Measurements from ENCODE around the gene ITPR2. TPM values are rescaled to one million over a fixed set of nuclear protein-coding genes. Genes with fewer than 3 reads are reported as not detected.

The ITPR2 gene
- total RNA-seq, 1 donor: 19.2 TPM

GRCh38 chr12:26651036-26651435, 182.0 kb downstream of the ITPR2 start:
- no peaks in the 10 kb centered on the region for H3K27me3 ChIP-seq (ENCODE audit: insufficient read depth, low read length)
- no peaks in the 10 kb centered on the region for H3K79me2 ChIP-seq (ENCODE audit: insufficient read depth, low read length)
- H3K9me3 ChIP-seq (ENCODE audit: low read depth, low read length): no peaks in the 10 kb centered on the region
- peaks cover 26% of the 10 kb centered on the region for H3K4me1 ChIP-seq (ENCODE audit: insufficient read depth, low read length)
- H2AFZ ChIP-seq (ENCODE audit: low read length): no peak overlapping the region
- no peak overlapping the region for H3K4me3 ChIP-seq (ENCODE audit: insufficient read depth, low read length)
- H3K27ac ChIP-seq (ENCODE audit: low read depth, low read length): no peak overlapping the region
- no peak for DNase-seq (ENCODE audit: insufficient read length, low spot score, missing footprints)
- no peak for TF ChIP-seq CTCF (IDR thresholded peaks at IDR 0.05; ENCODE audit: extremely low read depth, low read depth, low read length)
- no peak overlapping the region for H3K4me2 ChIP-seq (ENCODE audit: insufficient read depth, low read length)
- no peaks in the 10 kb centered on the region for H3K36me3 ChIP-seq (ENCODE audit: insufficient read depth, low read length)
- H4K20me1 ChIP-seq (ENCODE audit: insufficient read depth, low read length): no peaks in the 10 kb centered on the region

- Histone ChIP-seq H3K9me3 (ENCODE audit: low read depth, low read length) (no peaks in the 10 kb centered on the region), H3K4me1 (ENCODE audit: insufficient read depth, low read length) (peaks cover 26% of the 10 kb centered on the region)
- DNase-seq (ENCODE audit: insufficient read length, low spot score, missing footprints): no peak
These were observed 184.0 kb downstream of the ITPR2 start for GRCh38 chr12:26648999-26649398.

DNA sequence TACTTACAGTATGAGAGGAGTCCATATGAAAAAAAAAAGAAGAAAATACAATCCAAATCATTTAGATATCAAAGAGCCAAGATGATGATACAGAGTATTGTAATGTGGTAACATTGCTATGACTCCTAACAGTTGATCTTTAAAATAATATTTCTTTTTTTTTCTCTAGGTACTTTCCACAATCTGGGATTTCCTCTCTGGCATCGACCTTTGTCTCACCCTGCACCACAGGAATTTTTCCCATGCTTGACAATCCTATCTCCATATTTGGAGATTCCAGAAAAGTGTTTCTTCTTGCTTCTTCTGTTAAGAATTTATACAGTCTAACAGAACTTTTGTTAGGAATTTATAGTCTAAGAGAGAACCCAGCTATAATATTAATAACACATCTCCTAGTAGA, 184.4 kb downstream of the ITPR2 start:
- H3K27me3 ChIP-seq (ENCODE audit: insufficient read depth, low read length): no peaks in the 10 kb centered on the region
- peak overlapping the region; percentile 81 for H3K27ac ChIP-seq (ENCODE audit: low read depth, low read length)
- H3K36me3 ChIP-seq (ENCODE audit: insufficient read depth, low read length): no peaks in the 10 kb centered on the region
- no peak overlapping the region for H3K4me3 ChIP-seq (ENCODE audit: insufficient read depth, low read length)
- TF ChIP-seq CTCF (IDR thresholded peaks at IDR 0.05; ENCODE audit: extremely low read depth, low read depth, low read length): no peak
- DNase-seq (ENCODE audit: insufficient read length, low spot score, missing footprints): no peak
- H3K79me2 ChIP-seq (ENCODE audit: insufficient read depth, low read length): no peaks in the 10 kb centered on the region
- no peaks in the 10 kb centered on the region for H3K9me3 ChIP-seq (ENCODE audit: low read depth, low read length)
- H4K20me1 ChIP-seq (ENCODE audit: insufficient read depth, low read length): no peaks in the 10 kb centered on the region
- H2AFZ ChIP-seq (ENCODE audit: low read length): no peak overlapping the region
- peak overlapping the region; percentile 52 for H3K4me2 ChIP-seq (ENCODE audit: insufficient read depth, low read length)
- H3K4me1 ChIP-seq (ENCODE audit: insufficient read depth, low read length): peaks cover 26% of the 10 kb centered on the region

More at GRCh38 chr12:26648999-26649398, 184.0 kb downstream of the ITPR2 start:
- Histone ChIP-seq H3K36me3 (ENCODE audit: insufficient read depth, low read length) (no peaks in the 10 kb centered on the region), H3K4me2 (ENCODE audit: insufficient read depth, low read length) (peak overlapping the region; percentile 27), H3K79me2 (ENCODE audit: insufficient read depth, low read length) (no peaks in the 10 kb centered on the region), H3K27me3 (ENCODE audit: insufficient read depth, low read length) (no peaks in the 10 kb centered on the region), H4K20me1 (ENCODE audit: insufficient read depth, low read length) (no peaks in the 10 kb centered on the region), H3K4me3 (ENCODE audit: insufficient read depth, low read length) (no peak overlapping the region), H3K27ac (ENCODE audit: low read depth, low read length) (peak overlapping the region; percentile 81), H2AFZ (ENCODE audit: low read length) (no peak overlapping the region)
- no peak for TF ChIP-seq CTCF (IDR thresholded peaks at IDR 0.05; ENCODE audit: extremely low read depth, low read depth, low read length)

DNA sequence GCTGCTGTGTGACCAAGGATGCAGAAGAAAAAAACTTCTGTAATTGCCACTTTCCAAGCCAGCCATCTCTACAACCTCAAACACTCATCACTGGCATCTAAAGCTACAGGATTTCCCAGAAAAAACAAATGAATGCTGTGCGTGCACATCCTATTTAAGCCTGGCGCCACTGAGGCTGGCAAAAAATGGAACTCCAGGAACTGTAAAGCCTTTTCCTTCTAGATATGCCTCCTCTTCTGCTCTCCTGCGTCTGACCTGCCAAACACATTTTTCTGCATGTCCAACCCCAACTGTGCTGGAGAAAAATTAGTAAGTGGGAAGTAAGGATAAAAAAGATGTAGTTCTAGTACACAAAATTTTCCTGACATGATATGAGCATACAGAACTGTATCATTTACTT, 184.9 kb downstream of the ITPR2 start:
- no peaks in the 10 kb centered on the region for H3K27me3 ChIP-seq (ENCODE audit: insufficient read depth, low read length)
- H3K27ac ChIP-seq (ENCODE audit: low read depth, low read length): peak overlapping the region; percentile 81
- no peak overlapping the region for H3K4me3 ChIP-seq (ENCODE audit: insufficient read depth, low read length)
- H3K79me2 ChIP-seq (ENCODE audit: insufficient read depth, low read length): no peaks in the 10 kb centered on the region
- DNase-seq (ENCODE audit: insufficient read length, low spot score, missing footprints): no peak
- no peaks in the 10 kb centered on the region for H3K9me3 ChIP-seq (ENCODE audit: low read depth, low read length)
- TF ChIP-seq CTCF (IDR thresholded peaks at IDR 0.05; ENCODE audit: extremely low read depth, low read depth, low read length): no peak
- no peaks in the 10 kb centered on the region for H4K20me1 ChIP-seq (ENCODE audit: insufficient read depth, low read length)
- H3K4me2 ChIP-seq (ENCODE audit: insufficient read depth, low read length): peak overlapping the region; percentile 52
- no peak overlapping the region for H2AFZ ChIP-seq (ENCODE audit: low read length)
- no peaks in the 10 kb centered on the region for H3K36me3 ChIP-seq (ENCODE audit: insufficient read depth, low read length)
- H3K4me1 ChIP-seq (ENCODE audit: insufficient read depth, low read length): peaks cover 26% of the 10 kb centered on the region
